Loucy (cell line): ENCODE data around the gene NSUN6.
"Not testable (repeated sequence)": the region's sequence is repeated elsewhere in the genome, so short reads cannot be mapped to it uniquely, and the experiment has no call there.

Source experiments
- H2AFZ ChIP-seq: fragments of 200-600 bp; sonication (generic); 2 replicates; pipeline ENCODE4 v1.6.0; 2016; ENCODE audit warnings: antibody characterized with exemption, mild to moderate bottlenecking, low read length, moderate library complexity
- H3F3A ChIP-seq: fragments of 200-600 bp; 2 replicates; pipeline ENCODE4 v1.6.0; 2016; ENCODE audit warnings: antibody characterized with exemption, low read depth, mild to moderate bottlenecking
- H3K27me3 ChIP-seq: fragments of 200-600 bp; sonication (generic); 2 replicates; pipeline ENCODE4 v1.6.1; 2014; ENCODE audit warnings: low read length, mild to moderate bottlenecking; ENCODE audit not compliant: insufficient read depth, poor library complexity, severe bottlenecking
- H3K36me3 ChIP-seq: fragments of 200-600 bp; sonication (generic); 2 replicates; pipeline ENCODE4 v1.6.1; 2016; ENCODE audit warnings: low read length; ENCODE audit not compliant: insufficient read depth
- H3K4me1 ChIP-seq: fragments of 200-600 bp; sonication (generic); 2 replicates; pipeline ENCODE4 v1.5.1; 2014; ENCODE audit warnings: low read length, mild to moderate bottlenecking; ENCODE audit not compliant: insufficient read depth, poor library complexity, severe bottlenecking
- H3K4me2 ChIP-seq: fragments of 200-600 bp; sonication (generic); 2 replicates; pipeline ENCODE4 v1.6.0; 2014; ENCODE audit warnings: antibody characterized with exemption, low read length, low read depth, mild to moderate bottlenecking; ENCODE audit not compliant: poor library complexity, severe bottlenecking
- H3K4me3 ChIP-seq: fragments of 200-600 bp; sonication (generic); 2 replicates; pipeline ENCODE4 v1.5.1; 2014; ENCODE audit warnings: low read length, mild to moderate bottlenecking, mixed read lengths; ENCODE audit not compliant: poor library complexity, severe bottlenecking
- H3K79me2 ChIP-seq: fragments of 200-600 bp; sonication (generic); 2 replicates; pipeline ENCODE4 v1.6.1; 2014; ENCODE audit warnings: low read length; ENCODE audit not compliant: insufficient read depth
- H3K9ac ChIP-seq: fragments of 200-600 bp; sonication (generic); 2 replicates; pipeline ENCODE4 v1.6.0; 2014; ENCODE audit warnings: mild to moderate bottlenecking, low read depth, low read length, moderate library complexity; ENCODE audit not compliant: poor library complexity, severe bottlenecking
- H3K9me2 ChIP-seq: fragments of 200-600 bp; sonication (generic); replicated peaks from 2 replicates; pipeline ENCODE4 v1.6.1; 2016; ENCODE audit warnings: low read depth, low read length, mixed read lengths
- H3K9me3 ChIP-seq: fragments of 200-600 bp; sonication (generic); 2 replicates; pipeline ENCODE4 v1.6.1; 2014; ENCODE audit warnings: mild to moderate bottlenecking, antibody characterized with exemption, low read length, low read depth; ENCODE audit not compliant: insufficient read depth
- H4K20me1 ChIP-seq: fragments of 200-600 bp; sonication (generic); 2 replicates; pipeline ENCODE4 v1.6.0; 2014; ENCODE audit warnings: antibody characterized with exemption, low read length, mild to moderate bottlenecking; ENCODE audit not compliant: insufficient read depth, poor library complexity, severe bottlenecking
- CTCF ChIP-seq: fragments of 200-600 bp; sonication (generic); conservative IDR thresholded peaks from 2 replicates; pipeline ENCODE4 v1.5.1; 2014; ENCODE audit warnings: mild to moderate bottlenecking, antibody characterized with exemption, low read length
- EZH2phosphoT487 ChIP-seq: fragments of 200-600 bp; IDR thresholded peaks from 2 replicates; pipeline ENCODE4 v1.6.1; 2018; ENCODE audit warnings: antibody characterized with exemption, mild to moderate bottlenecking, moderate library complexity, borderline replicate concordance

The NSUN6 gene

GRCh38 chr10:18572959-18573561 is 78.3 kb downstream of the NSUN6 start:
- Histone ChIP-seq H2AFZ (no peak overlapping the region), H3K36me3 (peaks cover 17% of the 10 kb centered on the region; the same call in 1 of the 2 replicates), H3F3A (no peaks in the 10 kb centered on the region), H3K27me3 (no peaks in the 10 kb centered on the region), H3K79me2 (no peaks in the 10 kb centered on the region), H3K9ac (no peak overlapping the region), H3K9me3 (peaks cover 7% of the 10 kb centered on the region), H4K20me1 (no peaks in the 10 kb centered on the region), H3K4me2 (no peak overlapping the region), H3K4me1 (no peaks in the 10 kb centered on the region), H3K9me2 (no peaks in the 10 kb centered on the region), H3K4me3 (no peak overlapping the region)
- TF ChIP-seq CTCF (no peak), EZH2phosphoT487 (no peak)

- Histone ChIP-seq H3K4me3 (no peak overlapping the region), H3K27me3 (no peaks in the 10 kb centered on the region), H4K20me1 (no peaks in the 10 kb centered on the region), H2AFZ (no peak overlapping the region), H3K4me2 (no peak overlapping the region), H3F3A (no peaks in the 10 kb centered on the region), H3K36me3 (peaks cover 9% of the 10 kb centered on the region; the same call in 1 of the 2 replicates), H3K9me3 (peaks cover 11% of the 10 kb centered on the region), H3K9ac (no peak overlapping the region), H3K4me1 (no peaks in the 10 kb centered on the region), H3K9me2 (no peaks in the 10 kb centered on the region), H3K79me2 (no peaks in the 10 kb centered on the region)
- no peak for TF ChIP-seq EZH2phosphoT487
- no peak for TF ChIP-seq CTCF
Measured at GRCh38 chr10:18571780-18572179, 79.6 kb downstream of the NSUN6 start.

GRCh38 chr10:18571076-18571475 is 80.3 kb downstream of the NSUN6 start:
- H3K9me2 ChIP-seq, result no peaks in the 10 kb centered on the region
- H3K79me2 ChIP-seq, result no peaks in the 10 kb centered on the region
- no peaks in the 10 kb centered on the region for H3K27me3 ChIP-seq
- peaks cover 12% of the 10 kb centered on the region for H3K9me3 ChIP-seq
- 0 out of 2 replicates have a peak, but pooled peaks cover 6% of the 10 kb centered on the region for H3K36me3 ChIP-seq
- H3K4me1 ChIP-seq, result no peaks in the 10 kb centered on the region
- H3K9ac ChIP-seq, result no peak overlapping the region
- no peaks in the 10 kb centered on the region for H3F3A ChIP-seq
- H3K4me2 ChIP-seq, result no peak overlapping the region
- TF ChIP-seq CTCF (no peak), EZH2phosphoT487 (no peak)
- H4K20me1 ChIP-seq, result no peaks in the 10 kb centered on the region
- no peak overlapping the region for H2AFZ ChIP-seq
- H3K4me3 ChIP-seq, result no peak overlapping the region

GRCh38 chr10:18570386-18570785 is 81.0 kb downstream of the NSUN6 start:
- H3K4me2 ChIP-seq, H4K20me1 ChIP-seq, H3K9me2 ChIP-seq, H2AFZ ChIP-seq, H3F3A ChIP-seq, H3K36me3 ChIP-seq, H3K4me3 ChIP-seq, H3K4me1 ChIP-seq, H3K9ac ChIP-seq, H3K79me2 ChIP-seq, H3K27me3 ChIP-seq: not testable (repeated sequence)
- H3K9me3 ChIP-seq, result peaks cover 15% of the 10 kb centered on the region
